Measurements from ENCODE around the gene USP34.
A peak's percentile ranks its signal among the peaks of the same experiment; 100 is the strongest.
"Not testable (repeated sequence)": the region's sequence is repeated elsewhere in the genome, so short reads cannot be mapped to it uniquely, and the experiment has no call there.

The USP34 gene, protein sequence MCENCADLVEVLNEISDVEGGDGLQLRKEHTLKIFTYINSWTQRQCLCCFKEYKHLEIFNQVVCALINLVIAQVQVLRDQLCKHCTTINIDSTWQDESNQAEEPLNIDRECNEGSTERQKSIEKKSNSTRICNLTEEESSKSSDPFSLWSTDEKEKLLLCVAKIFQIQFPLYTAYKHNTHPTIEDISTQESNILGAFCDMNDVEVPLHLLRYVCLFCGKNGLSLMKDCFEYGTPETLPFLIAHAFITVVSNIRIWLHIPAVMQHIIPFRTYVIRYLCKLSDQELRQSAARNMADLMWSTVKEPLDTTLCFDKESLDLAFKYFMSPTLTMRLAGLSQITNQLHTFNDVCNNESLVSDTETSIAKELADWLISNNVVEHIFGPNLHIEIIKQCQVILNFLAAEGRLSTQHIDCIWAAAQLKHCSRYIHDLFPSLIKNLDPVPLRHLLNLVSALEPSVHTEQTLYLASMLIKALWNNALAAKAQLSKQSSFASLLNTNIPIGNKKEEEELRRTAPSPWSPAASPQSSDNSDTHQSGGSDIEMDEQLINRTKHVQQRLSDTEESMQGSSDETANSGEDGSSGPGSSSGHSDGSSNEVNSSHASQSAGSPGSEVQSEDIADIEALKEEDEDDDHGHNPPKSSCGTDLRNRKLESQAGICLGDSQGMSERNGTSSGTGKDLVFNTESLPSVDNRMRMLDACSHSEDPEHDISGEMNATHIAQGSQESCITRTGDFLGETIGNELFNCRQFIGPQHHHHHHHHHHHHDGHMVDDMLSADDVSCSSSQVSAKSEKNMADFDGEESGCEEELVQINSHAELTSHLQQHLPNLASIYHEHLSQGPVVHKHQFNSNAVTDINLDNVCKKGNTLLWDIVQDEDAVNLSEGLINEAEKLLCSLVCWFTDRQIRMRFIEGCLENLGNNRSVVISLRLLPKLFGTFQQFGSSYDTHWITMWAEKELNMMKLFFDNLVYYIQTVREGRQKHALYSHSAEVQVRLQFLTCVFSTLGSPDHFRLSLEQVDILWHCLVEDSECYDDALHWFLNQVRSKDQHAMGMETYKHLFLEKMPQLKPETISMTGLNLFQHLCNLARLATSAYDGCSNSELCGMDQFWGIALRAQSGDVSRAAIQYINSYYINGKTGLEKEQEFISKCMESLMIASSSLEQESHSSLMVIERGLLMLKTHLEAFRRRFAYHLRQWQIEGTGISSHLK (N-terminal part only)

DNA sequence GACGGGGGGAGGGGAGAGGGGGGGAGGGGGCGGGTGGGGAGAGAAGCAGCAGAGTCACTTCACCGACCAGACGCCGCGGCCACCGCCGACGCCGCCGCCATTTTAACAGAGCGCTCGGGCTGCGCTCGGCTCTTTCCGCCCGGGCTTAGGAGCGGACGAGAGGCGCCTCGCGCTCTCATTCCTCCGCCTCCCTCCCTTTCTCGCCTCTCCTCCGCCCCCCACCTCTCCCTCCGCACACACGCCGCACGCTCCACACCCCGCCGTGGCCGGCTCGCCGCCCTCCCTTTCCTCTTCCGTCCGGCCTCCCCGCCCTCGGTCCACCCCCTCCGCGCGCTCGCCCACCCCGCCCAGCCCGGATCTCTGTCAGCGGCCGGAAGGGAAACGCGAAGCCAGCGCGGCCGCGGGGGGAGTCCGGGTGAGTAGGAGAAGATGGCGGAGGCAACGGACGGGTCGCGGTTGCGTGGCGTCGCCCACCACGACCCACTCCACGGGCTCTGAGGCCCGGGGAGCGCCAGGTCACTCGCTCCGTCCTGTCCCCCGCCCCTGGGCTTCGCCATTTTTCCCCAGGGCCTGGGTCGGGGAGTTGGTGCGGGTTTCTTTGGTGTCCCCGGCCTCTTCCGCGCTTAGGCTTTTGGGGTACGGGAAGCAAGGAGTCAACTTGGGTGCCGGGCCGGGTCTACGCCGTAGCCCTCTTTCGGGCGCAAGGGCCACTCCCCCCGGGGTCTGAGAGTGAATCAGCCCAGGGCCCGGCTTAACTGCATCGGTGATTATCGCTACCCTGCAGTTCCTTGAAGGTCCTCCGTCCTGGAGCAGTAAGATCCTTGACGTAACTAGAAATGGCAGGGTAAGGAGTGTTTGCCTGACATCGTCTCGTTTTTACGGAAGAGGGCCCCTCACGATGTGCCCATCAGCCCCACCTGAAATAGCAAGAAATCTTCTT lies at the start of gene USP34:
USP34 (minus strand) TSS at position 123 of the 940 bp plus-strand sequence. CDS start 395 bp downstream, outside the sequence.
- peak; percentile 73 for DNase-seq (ENCODE audit: low read depth, low spot score)

DNA sequence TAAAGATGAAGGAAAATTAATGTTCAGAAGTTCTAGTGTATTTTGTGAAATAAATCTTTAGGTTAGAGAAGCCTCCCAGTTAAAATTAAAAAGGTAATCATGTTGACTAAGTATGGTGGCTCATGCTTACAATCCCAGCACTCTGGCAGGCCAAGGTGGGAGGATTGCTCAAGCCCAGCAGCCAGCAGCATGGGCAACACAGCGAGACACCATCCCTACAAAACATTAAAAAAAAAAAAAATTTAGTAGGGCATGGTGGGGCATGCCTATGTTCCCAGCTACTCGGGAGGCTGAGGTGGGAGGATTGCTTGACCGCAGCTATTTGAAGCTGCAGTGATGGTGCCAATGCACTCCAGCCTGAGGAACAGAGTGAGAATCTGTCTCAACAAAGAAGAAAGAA lies 49.4 kb upstream of the USP34 start:
- DNase-seq (ENCODE audit: low read depth, low spot score): no peak

GRCh38 chr2:61512768-61513398 lies 42.0 kb upstream of the USP34 start:
- no peak for DNase-seq (ENCODE audit: low read depth, low spot score)

DNA sequence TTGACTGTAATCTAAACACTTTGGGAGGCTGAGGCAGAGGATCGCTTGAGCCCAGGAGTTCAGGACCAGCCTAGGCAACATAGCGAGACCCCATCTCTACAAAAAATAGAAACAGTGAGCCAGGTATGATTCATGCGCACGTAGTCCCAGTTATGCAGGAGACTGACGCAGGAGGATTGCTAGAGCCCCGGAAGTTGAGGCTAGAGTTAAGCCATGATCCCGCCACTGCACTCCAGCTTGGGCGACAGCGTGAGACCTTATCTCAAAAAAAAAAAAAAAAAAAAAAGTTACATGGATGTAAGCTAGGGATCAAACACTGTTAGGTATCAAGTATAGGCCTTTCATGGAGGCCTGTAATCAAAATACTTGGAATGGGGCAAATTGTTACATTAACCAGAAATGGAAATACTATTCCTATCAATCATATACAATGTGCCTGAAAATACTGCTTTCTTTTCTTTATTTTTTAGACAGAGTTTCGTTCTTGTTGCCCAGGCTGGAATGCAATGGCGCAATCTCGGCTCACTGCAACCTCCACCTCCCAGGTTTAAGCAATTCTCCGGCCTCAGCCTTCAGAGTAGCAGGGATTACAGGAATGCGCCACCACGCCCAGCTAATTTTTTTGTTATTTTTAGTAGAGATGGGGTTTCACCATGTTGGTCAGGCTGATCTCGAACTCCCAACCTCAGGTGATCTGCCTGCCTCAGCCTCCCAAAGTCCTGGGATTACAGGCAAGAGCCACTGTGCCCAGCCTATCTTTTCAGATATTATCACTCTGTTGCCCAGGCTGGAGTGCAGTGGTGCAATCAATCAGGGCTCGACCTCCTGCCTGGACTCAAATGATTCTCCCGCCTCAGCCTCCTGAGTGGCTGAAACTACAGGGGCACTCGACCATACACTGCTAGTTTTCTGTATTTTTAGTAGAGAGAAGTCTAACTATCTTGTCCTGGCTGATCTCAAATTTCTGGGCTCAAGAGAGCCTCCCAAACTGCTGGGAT lies 40.1 kb upstream of the USP34 start:
- DNase-seq (ENCODE audit: low read depth, low spot score): no peak

GRCh38 chr2:61504949-61505348 lies 34.1 kb upstream of the USP34 start:
- no peak for DNase-seq (ENCODE audit: low read depth, low spot score)

- DNase-seq (ENCODE audit: low read depth, low spot score): no peak
These were observed 28.2 kb upstream of the USP34 start for GRCh38 chr2:61499060-61499459.

GRCh38 chr2:61493523-61493942 lies 22.6 kb upstream of the USP34 start:
- DNase-seq (ENCODE audit: low read depth, low spot score): no peak

- no peak for DNase-seq (ENCODE audit: low read depth, low spot score)
These were observed 21.6 kb upstream of the USP34 start for GRCh38 chr2:61492476-61492875.

- no peak for DNase-seq (ENCODE audit: low read depth, low spot score)
These were observed 14.4 kb upstream of the USP34 start for GRCh38 chr2:61485281-61485680.

GRCh38 chr2:61478086-61478485 lies 7.2 kb upstream of the USP34 start:
- DNase-seq (ENCODE audit: low read depth, low spot score): no peak

- DNase-seq (ENCODE audit: low read depth, low spot score): not testable (repeated sequence)
These were observed 6.2 kb upstream of the USP34 start for GRCh38 chr2:61476929-61477589.

DNA sequence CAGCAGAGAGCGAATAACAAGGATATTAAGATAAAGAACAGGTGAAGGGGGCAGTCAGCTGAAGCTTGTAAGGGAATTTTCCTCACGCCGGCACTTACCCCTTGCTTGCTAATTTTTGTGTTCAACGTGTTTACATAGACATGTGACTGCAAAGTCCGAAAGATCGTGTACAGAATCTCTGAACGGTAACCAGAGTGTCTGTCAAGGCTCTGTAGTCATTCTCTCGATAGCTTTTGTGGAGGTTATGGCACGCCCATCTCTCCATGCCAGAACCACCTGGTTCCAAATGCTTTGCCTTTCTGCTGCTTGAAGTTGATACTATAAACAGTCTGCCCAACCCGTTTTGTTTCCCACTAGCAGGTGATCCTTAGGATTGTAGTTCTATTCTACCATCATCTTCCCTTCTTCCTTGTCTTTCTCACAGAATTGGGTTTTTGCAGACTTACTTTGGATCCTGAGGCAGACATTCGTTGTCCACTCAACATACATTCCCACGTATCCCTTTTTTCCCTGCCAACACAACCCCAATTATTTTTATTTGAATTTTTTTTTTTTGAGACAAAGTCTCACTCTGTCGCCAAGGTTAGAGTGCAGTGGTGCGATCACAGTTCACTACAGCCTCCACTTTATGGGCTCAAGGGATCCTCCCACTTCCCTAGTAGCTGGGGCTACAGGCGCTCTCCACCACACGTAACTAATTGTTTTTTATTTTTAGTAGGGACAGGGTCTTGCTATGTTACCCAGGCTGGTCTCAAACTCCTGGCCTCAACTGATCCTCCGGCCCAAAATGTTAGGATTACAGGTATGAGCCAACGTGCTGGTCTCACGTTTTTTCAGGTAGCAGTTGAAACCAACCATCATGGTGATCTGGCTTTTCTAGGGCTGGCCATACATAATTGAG lies 1.3 kb upstream of the USP34 start:
- DNase-seq (ENCODE audit: low read depth, low spot score): no peak

DNA sequence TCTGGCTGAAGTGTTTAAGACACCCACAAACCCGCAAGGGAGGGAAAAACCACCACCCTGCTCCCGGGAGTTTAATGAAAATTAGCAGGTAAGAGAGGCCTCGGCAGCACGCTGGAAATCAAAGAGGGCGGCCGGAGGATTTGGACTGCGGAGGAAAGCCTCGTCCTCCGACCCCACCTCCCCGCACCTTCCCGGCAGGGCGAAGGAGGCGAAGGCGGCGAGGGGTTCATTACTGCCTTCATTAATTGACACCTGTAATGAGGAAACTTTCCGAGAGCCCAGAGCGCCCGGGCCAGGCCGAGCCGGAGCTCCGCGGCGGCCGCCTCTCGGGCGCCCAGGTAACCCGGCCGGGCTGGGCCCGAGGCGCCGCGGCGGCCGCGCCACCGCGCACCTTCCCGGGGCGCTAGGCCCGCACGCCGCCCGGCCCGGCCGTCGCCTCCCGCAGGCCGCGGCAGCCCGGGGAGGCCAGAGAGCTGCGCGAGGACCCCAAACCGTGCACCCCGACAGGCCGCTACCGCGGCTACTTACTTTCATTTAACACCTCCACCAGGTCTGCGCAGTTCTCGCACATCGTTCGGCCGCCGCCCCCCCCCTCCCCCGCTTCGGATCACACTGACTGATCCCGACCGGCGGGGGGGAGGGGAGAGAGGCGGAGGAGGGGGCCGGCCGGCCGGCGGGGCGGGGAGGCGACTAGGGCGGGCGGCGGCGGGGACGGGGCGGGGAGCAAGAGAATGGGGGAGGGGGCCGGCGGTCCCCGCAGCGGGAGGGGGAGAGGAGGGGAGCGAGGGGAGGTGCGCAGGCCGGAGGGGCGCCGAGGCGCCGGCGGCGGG lies 550 bp downstream of the USP34 start:
- DNase-seq (ENCODE audit: low read depth, low spot score): peak; percentile 9

DNA sequence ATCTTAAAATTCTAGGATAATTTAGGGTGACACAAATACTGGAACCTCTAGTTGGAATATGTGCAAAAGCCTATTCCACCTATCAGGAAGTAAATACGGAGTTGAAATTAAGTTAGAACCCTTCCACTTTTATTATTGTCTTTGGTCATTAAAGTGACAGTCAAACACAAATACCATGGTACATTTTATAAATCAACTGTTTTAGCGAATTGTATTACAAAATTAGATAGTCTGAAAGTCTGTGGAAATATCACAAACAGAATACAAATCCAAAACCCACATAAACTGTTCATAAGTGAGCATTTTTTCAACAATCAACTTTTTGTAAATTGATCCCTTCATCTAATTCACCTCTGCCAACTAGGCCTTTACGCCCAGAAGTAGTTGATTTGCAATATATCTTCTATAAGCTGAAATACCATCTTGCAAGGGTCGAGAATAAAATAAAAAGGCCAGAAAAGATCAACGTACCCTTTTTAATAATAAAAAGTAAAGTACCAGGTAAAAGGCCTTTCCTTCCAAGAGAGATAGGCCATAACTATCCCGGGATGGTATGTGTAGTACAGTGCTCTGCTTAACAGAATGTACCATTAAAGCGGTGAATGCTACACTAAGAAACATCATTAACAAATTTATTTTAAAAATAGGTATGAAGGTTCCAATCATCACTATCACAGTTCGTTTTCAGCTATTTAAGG lies 1.3 kb downstream of the USP34 start:
- DNase-seq (ENCODE audit: low read depth, low spot score): no peak

DNA sequence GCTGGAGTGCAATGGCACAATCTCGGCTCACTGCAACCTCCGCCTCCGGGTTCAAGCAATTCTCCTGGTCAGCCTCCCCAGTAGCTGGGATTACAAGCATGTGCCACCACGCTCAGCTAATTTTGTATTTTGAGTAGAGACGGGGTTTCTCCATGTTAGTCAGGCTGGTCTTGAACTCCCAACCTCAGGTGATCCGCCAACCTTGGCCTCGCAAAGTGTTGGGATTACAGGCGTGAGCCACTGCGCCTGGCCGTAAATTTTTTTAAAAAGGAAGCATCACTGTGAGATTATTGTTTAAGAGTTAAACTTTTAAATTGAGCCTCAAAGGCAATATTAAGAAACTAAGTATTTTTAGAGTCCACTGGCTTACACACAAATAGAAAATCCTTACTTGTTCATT lies 2.7 kb downstream of the USP34 start:
- not testable (repeated sequence) for DNase-seq (ENCODE audit: low read depth, low spot score)

DNA sequence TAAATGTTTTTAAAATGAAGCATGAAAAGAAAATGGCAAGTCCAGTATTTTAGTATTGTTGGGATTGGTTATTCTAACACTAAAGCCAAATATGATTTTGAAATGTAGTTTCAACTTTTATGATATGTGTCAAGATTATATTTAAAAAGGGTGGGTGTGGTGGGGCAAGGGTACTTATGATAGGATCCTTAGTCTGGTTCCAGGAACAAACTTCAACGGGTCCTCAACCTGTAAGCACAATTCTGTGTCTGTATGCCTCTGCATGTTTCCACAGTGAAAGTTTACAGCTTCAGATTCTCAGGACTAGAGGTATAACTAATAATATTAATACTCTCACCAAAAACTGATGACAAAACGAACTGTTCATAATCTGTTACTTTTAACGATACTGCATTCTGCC lies 5.8 kb downstream of the USP34 start:
- DNase-seq (ENCODE audit: low read depth, low spot score): no peak
